GM19455 (cell line): ENCODE measurements around the gene PSMB3.
"Not testable (repeated sequence)": the region's sequence is repeated elsewhere in the genome, so short reads cannot be mapped to it uniquely, and the experiment has no call there.

ENCODE experiments used
- ATAC-seq: cut with Tn5 transposase; IDR thresholded peaks from one replicate; pipeline ENCODE4 v1.9.1; 2021; ENCODE audit not compliant: unreplicated experiment

Gene PSMB3

DNA sequence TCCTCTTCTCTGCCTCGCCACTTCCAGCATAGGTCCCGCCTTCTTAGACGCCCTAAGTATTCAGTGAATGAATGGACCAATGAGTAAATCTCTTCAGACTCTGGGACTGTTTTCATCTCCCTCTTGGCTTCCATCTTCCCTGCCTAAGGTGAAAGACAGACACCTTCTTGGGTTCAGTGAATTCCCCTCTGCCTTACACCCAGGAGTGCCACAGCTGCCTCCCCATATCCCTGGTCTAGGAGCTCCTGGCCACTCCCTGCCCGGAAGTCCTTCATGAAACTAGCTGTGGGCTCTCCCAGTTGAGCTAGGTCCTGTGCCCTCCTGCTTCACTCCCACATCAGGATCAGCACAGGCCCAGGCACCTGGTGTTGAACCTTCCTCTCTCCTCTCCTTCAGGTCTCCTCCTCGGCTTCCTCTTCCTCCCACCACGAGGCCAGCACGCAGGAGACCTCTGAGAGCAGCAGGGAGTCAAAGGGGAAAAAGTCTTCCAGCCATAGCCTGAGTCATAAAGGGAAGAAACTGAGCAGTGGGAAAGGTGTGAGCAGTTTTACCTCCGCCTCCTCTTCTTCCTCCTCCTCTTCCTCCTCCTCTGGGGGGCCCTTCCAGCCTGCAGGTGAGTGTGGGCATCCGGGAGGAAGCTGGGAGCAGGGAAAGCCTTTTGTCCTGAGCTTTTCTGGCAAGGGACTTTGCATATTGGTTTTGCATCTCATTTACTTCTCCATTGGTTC lies 37.2 kb upstream of the PSMB3 start:
- ATAC-seq: no peak

- ATAC-seq: no peak
These were observed 36.1 kb upstream of the PSMB3 start for GRCh38 chr17:38716368-38717005.

DNA sequence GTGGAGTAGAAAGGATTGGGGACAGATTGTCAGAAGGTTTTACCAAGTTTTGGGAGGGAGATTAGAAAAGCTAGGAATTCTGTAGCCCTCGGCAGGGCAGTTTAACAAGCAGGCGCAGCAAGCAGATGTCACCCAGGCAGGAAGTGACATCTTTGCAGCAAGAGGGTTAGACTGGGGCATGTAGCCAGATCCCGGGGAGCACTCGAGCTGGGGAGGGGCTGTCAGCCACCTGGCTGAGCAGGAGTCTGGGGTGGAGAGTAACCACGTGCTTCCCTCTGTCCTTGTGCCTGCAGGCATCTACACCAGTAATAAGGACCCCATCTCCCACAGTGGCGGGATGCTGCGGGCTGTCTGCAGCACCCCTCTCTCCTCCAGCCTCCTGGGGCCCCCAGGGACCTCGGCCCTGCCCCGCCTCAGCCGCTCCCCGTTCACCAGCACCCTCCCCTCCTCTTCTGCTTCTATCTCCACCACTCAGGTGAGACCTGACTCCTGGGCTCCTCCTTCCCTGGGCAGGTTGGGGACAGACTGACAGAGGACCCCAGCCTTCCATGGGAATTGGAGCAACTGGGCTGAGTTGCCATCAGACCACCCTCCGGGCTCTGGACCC lies 35.3 kb upstream of the PSMB3 start:
- no peak for ATAC-seq

GRCh38 chr17:38719289-38719942 lies 33.1 kb upstream of the PSMB3 start:
- ATAC-seq: no peak

DNA sequence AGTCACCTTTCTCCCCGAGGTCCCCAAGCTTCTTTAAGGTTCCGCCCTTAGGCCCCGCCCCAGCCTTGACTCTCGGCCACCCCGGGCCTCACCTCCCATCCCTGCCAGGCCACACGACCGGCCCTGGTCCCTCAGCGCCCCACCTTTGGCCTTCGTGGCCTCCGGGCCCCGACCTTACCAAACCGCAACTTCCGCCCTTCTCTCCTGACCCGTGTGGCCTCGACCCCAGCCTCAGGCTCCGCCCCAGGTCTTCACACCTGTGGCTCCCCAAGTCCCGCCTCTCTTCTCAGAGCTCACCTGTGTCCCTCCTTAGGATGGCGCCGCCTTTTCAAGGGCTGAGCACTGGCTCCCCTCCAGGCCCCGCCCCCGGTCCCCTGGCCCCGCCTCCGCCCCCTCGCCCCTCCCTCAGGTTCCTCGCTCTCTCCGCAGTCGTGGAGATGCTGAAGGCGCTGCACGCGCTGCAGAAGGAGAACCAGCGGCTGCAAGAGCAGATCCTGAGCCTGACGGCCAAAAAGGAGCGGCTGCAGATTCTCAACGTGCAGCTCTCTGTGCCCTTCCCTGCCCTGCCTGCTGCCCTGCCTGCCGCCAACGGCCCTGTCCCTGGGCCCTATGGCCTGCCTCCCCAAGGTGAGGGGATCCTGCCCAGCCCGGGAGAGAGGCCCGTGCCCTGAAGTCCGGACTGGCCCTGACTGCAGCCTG lies 32.4 kb upstream of the PSMB3 start:
- no peak for ATAC-seq

- ATAC-seq: no peak
These were observed 31.6 kb upstream of the PSMB3 start for GRCh38 chr17:38720941-38721340.

GRCh38 chr17:38721802-38722201 lies 30.7 kb upstream of the PSMB3 start:
- no peak for ATAC-seq

DNA sequence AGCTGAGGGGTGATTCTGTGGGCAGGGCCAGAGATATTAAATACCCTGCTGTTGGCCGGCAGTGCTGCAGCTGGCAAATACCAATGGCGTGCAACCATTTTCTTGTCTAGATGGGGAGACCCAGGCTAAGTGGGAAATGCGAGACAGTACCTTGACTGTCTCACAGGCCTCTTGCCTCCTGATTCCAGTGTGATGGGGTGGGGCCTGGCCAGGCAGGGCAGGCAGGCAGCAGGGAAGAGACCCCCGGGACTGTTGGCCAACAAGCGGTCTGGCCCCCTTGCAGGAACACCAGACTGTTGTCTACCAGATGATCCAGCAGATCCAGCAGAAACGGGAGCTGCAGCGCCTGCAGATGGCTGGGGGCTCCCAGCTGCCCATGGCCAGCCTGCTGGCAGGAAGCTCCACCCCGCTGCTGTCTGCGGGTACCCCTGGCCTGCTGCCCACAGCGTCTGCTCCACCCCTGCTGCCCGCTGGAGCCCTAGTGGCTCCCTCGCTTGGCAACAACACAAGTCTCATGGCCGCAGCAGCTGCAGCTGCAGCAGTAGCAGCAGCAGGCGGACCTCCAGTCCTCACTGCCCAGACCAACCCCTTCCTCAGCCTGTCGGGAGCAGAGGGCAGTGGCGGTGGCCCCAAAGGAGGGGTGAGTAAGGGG lies 28.1 kb upstream of the PSMB3 start:
- ATAC-seq: no peak

- ATAC-seq: no peak
These were observed 27.5 kb upstream of the PSMB3 start for GRCh38 chr17:38725066-38725465.

DNA sequence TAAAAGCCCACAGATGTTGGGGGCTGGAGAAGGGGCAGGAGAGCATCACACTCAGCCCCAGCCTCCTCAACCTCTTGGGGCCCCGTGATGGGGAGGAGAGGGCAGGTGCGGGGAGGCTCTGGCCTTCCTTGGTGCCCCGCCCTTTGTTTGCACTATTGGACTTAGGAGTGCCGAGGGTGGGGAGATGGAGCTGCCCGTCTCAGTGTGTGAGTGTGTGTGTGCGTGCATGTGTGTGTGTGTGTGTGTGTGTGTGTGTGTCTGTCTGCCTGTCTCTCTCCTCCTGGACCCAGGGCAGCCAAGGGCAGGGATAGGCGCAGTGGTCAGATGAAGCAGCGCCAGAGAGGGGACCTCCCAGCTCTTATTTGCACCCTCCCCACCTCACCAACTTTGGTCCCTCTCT lies 26.4 kb upstream of the PSMB3 start:
- not testable (repeated sequence) for ATAC-seq

GRCh38 chr17:38727736-38728135 lies 24.8 kb upstream of the PSMB3 start:
- no peak for ATAC-seq

DNA sequence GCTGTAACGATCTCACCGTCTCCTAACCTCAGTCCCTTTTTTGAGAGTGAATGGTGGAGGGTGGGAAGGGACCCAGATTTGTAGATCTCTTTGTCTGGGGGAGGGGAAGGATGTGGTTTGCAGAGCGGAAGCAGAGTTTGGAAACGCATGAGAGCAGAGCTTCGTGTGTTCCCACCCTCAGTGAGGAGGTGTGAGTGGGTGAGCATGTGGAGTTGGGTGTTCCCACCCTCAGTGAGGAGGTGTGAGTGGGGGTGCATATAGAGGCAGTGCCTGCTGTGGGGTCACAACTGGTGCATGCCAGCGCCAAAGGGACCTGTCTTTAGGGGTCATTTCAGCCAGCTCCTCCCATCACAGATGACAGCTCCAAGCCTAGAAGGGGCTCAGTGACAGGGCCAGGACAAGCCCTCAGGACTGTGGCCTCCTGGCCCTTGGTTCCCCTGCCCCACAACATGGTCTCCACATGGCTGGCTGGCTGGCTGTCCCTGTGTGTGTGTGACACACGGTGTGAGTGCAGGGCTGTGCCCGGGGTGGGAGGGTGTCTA lies 24.2 kb upstream of the PSMB3 start:
- ATAC-seq: no peak

DNA sequence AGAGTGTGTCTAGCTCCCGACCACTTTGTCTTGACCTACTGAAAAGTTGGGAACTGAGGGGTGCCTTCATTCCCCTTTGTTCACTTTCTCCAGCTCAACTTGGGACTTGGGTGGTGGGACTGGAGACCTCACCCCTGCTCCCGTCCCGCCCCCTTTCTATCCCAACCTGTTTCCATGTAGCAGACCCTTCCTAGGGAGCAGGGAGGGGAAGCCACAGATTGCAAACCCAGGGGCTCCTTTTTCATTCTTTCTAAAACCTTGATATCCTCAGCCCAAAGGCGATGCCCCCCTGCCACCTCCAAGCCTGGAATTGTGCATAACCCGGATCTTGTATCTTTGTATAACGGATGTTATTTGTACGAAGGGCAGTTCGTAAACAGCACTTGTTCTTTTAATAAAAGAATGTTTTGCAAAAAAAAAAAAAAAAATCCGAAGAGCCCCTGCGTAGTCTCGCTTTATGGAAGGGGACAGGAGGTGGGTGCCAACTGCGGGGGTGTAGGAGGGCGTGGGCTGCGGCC lies 23.1 kb upstream of the PSMB3 start:
- ATAC-seq: no peak

- ATAC-seq: peak; percentile 58
These were observed 22.5 kb upstream of the PSMB3 start, which contains the start of gene CISD3 for GRCh38 chr17:38729886-38730525. CISD3 (plus strand) TSS chr17:38730341; CDS start chr17:38730359, 18 bp downstream.

DNA sequence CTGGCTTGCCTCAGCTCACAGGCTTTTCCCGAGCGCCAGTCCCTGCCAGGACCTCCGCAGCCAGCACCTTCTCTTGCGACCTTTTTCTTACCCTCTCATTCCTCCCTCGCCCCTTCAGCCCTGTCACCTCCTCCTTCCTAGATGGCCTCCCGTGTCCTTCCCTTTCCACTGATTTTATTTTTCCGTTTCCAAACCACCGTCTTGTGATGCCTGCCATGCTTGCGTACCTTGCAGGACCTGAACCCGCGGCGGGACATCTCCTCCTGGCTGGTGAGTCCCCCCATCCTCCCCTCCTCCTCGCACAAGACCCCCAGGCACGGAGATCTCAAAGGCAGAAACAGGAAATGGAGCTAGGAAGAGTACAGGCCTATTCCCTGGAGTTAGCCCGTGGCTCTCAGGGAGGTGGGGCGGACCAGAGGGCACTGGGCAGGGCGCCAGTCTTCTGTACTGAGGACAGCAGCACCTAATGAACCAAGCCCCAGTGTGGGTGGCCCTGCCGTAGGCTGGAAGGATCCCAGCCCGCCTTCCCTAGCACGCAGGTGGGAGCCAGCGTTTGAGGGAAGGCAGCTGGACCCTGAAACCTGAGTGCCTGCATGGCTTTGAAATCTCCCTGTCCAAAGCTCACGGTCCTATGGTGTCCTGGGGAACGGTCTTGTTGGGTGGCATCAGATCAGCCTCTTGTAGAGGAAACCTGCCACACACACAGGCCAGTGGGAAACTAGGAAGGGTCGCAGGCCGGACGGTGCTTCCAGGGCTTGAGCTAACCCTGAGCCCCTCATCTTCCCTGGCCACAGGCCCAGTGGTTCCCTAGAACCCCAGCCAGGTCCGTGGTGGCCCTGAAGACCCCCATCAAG lies 21.8 kb upstream of the PSMB3 start:
- ATAC-seq: no peak

DNA sequence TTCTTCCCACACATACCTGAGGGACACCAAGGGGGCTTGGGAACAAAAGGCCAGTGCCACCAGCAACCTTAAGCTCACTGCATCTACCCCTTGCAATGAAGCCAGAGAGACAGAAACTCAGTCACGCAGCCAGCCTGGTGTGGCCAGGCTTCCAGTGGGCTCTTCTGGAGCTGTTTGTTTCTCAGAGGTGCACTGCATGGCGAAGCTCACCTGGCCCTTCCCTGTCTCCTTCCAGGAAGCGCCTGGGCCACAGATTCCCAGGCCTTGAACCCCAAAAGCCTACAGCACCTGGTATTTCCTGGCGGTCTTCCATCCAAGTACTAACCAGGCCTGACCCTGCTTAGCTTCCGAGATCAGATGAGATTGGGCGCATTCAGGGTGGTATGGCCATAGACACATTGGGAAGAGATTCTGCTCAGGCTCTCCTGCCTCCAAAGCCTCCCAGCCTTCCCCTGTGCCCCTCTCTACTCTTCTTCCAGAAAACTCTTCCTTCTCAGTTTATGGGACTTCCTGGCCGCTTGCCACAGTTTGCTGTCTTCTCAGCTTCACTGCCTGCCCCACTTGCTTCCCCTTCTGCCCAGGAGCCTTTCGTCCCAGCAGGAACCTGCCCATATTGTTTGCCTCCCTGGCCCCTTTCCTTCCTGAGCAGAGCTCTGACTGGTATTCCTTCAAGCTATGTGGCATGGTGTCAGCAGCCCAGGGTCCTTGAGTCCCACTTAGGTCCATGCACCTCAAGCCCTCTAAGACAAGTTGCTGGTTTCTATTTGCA lies 20.8 kb upstream of the PSMB3 start:
- no peak for ATAC-seq

DNA sequence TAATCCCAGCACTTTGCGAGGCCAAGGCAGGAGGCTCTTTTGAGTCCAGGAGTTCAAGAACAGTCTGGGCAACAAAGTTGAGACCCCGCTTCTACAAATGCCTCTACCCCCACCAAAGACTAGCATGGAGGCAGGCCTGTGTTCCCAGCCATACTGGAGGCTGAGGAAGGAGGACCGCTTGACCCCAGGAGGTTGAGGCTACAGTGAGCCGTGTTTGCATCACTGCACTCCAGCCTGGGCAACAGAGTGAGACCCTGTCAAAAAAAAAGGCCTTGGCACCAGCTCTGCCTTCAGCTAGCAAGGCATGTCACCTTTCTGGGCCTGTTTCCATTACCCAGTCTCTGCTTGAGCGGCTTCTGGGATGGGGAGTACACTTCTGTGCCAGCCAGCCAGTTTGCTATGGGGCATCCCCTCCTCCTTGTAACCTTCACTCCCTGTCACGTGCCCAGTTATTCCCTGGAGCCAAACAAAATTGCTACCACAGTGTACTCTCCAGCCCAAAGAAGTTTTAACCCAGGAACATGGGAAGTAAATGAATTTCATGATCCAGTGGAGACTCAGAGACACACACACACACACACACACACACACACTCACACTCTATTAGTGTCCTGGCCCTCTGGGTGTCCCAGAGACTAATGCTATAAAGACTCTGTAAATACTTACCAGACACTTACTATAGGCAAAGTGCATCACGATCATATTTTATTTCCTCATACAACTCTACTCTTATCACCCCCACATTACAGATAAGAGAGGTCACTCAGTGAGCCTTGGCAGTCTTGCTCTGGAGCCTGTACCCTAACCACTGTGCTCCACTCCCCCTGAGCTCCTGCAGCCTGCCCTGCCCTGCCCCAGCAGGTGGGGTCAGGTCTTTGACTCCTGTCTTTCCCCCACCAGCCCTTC lies 19.9 kb upstream of the PSMB3 start:
- no peak for ATAC-seq
